ENCODE measurements around the gene PPM1H.
"Not testable (repeated sequence)": the region's sequence is repeated elsewhere in the genome, so short reads cannot be mapped to it uniquely, and the experiment has no call there.

The PPM1H gene

GRCh38 chr12:62767946-62768345 lies 167.0 kb downstream of the PPM1H start:
- DNase-seq (ENCODE audit: low spot score) = peak; percentile 41

- peak; percentile 64 for DNase-seq (ENCODE audit: low spot score)
Observed at GRCh38 chr12:62767496-62767895, 167.5 kb downstream of the PPM1H start.

- DNase-seq (ENCODE audit: low spot score) = no peak
Observed at GRCh38 chr12:62766496-62766895, 168.5 kb downstream of the PPM1H start.

- no peak for DNase-seq (ENCODE audit: low spot score)
Observed at GRCh38 chr12:62763861-62764645, 170.9 kb downstream of the PPM1H start.

GRCh38 chr12:62763312-62763711 lies 171.6 kb downstream of the PPM1H start:
- DNase-seq (ENCODE audit: low spot score) = no peak

GRCh38 chr12:62762645-62763044 lies 172.3 kb downstream of the PPM1H start:
- DNase-seq (ENCODE audit: low spot score) = no peak

- no peak for DNase-seq (ENCODE audit: low spot score)
Observed at GRCh38 chr12:62761658-62762057, 173.3 kb downstream of the PPM1H start.

GRCh38 chr12:62760779-62761178 lies 174.2 kb downstream of the PPM1H start:
- peak; percentile 78 for DNase-seq (ENCODE audit: low spot score)

GRCh38 chr12:62760341-62760740 lies 174.6 kb downstream of the PPM1H start:
- not testable (repeated sequence) for DNase-seq (ENCODE audit: low spot score)

GRCh38 chr12:62758216-62758615 lies 176.7 kb downstream of the PPM1H start:
- peak; percentile 16 for DNase-seq (ENCODE audit: low spot score)

- DNase-seq (ENCODE audit: low spot score) = no peak
Observed at GRCh38 chr12:62757048-62757447, 177.9 kb downstream of the PPM1H start.

- DNase-seq (ENCODE audit: low spot score) = no peak
Observed at GRCh38 chr12:62754706-62755105, 180.2 kb downstream of the PPM1H start.

GRCh38 chr12:62751810-62752155 lies 183.2 kb downstream of the PPM1H start:
- DNase-seq (ENCODE audit: low spot score) = no peak

- DNase-seq (ENCODE audit: low spot score) = peak; percentile 13
Observed at GRCh38 chr12:62750941-62751809, 183.8 kb downstream of the PPM1H start.

- DNase-seq (ENCODE audit: low spot score) = no peak
Observed at GRCh38 chr12:62749586-62749985, 185.4 kb downstream of the PPM1H start.

- DNase-seq (ENCODE audit: low spot score) = no peak
Observed at GRCh38 chr12:62748941-62749468, 185.9 kb downstream of the PPM1H start.

- no peak for DNase-seq (ENCODE audit: low spot score)
Observed at GRCh38 chr12:62744551-62744950, 190.4 kb downstream of the PPM1H start.

- no peak for DNase-seq (ENCODE audit: low spot score)
Observed at GRCh38 chr12:62739266-62740015, 195.5 kb downstream of the PPM1H start.

- no peak for DNase-seq (ENCODE audit: low spot score)
Observed at GRCh38 chr12:62738616-62739015, 196.3 kb downstream of the PPM1H start.

GRCh38 chr12:62738105-62738504 lies 196.8 kb downstream of the PPM1H start:
- DNase-seq (ENCODE audit: low spot score) = no peak

GRCh38 chr12:62737615-62738014 lies 197.3 kb downstream of the PPM1H start:
- DNase-seq (ENCODE audit: low spot score) = no peak

- DNase-seq (ENCODE audit: low spot score) = no peak
Observed at GRCh38 chr12:62737188-62737587, 197.8 kb downstream of the PPM1H start.

Measured in kidney tubule cell (primary cell).